ENCODE results near the gene HAUS7. TPM values are rescaled to one million over a fixed set of nuclear protein-coding genes. Genes with fewer than 3 reads are reported as not detected.

HAUS7 gene
- total RNA-seq, 2 experiments from 2014 or later = 63.5 to 68.5 TPM

Other genes starting within 250 kb of the HAUS7 start
- not detected for gene PNMA6F, start 148.8 kb downstream of the HAUS7 start, total RNA-seq
- gene ZNF275, start 136.4 kb downstream of the HAUS7 start, total RNA-seq = 10 to 100 TPM; 10.8 to 11.5 TPM
- gene PNMA6E, start 69.2 kb downstream of the HAUS7 start, total RNA-seq = not detected
- under 1 TPM; 0.59 to 0.74 TPM for gene ZFP92, start 59.1 kb downstream of the HAUS7 start, total RNA-seq
- 1 to 10 TPM; 1.0 to 1.2 TPM for gene TREX2, start 24.5 kb downstream of the HAUS7 start, total RNA-seq
- not detected for gene BGN, start 24.4 kb upstream of the HAUS7 start, total RNA-seq
- not detected for gene ATP2B3, start 47.1 kb upstream of the HAUS7 start, total RNA-seq
- 10 to 100 TPM; 13.4 to 15.1 TPM for gene CCNQ, start 128.6 kb upstream of the HAUS7 start, total RNA-seq
- under 1 TPM in 1 of 2 experiments, not detected in 1; 0.36 TPM for gene DUSP9, start 176.6 kb upstream of the HAUS7 start, total RNA-seq
- under 1 TPM; 0.26 to 0.30 TPM for gene PNCK, start 203.2 kb upstream of the HAUS7 start, total RNA-seq
- gene SLC6A8, start 217.3 kb upstream of the HAUS7 start, total RNA-seq = under 1 TPM; 0.32 to 0.41 TPM